PFSK-1 (cell line): ENCODE results near the gene IRX4.

Experiments
- FOXP2 ChIP-seq: optimal IDR thresholded peaks from 2 replicates; pipeline ENCODE3; 2011; ENCODE audit warnings: borderline replicate concordance, control low read depth, inconsistent platforms; ENCODE audit not compliant: insufficient read depth; ENCODE audit errors: extremely low read length, extremely low read depth
- POLR2AphosphoS5 ChIP-seq: IDR thresholded peaks from 2 replicates; pipeline ENCODE4 v1.6.1; 2012; ENCODE audit warnings: low read depth, mild to moderate bottlenecking, control low read depth, low read length, moderate library complexity
- REST ChIP-seq, 2 experiments: IDR thresholded peaks; 2 replicates each; pipeline versions ENCODE4 v1.6.1 to v1.8.0; 2011 to 2012; ENCODE audit warnings: low read depth in 2 of 2, low read length in 2 of 2, control low read depth in 1 of 2, inconsistent platforms in 1 of 2, mild to moderate bottlenecking in 1 of 2, moderate library complexity in 1 of 2; ENCODE audit not compliant: insufficient read depth in 1 of 2
- SIN3A ChIP-seq: IDR thresholded peaks from 2 replicates; pipeline ENCODE4 v1.6.1; 2012; ENCODE audit warnings: mild to moderate bottlenecking, low read length, moderate library complexity, borderline replicate concordance; ENCODE audit not compliant: insufficient read depth
- TAF1 ChIP-seq: IDR thresholded peaks from 2 replicates; pipeline ENCODE4 v1.6.1; 2012; ENCODE audit warnings: low read length, control low read depth, borderline replicate concordance; ENCODE audit not compliant: insufficient read depth

IRX4 gene

GRCh38 chr5:1855075-1855474 lies 27.6 kb downstream of the IRX4 start:
- TF ChIP-seq POLR2AphosphoS5 (no peak), TAF1 (no peak), REST (IDR thresholded peaks at IDR 0.05; ENCODE audit: insufficient read depth in 1 of 2, low read depth in 2 of 2, low read length in 2 of 2) (no peak), SIN3A (no peak), FOXP2 (no peak)

GRCh38 chr5:1853531-1853930 lies 29.2 kb downstream of the IRX4 start:
- TF ChIP-seq TAF1 (no peak), POLR2AphosphoS5 (no peak), FOXP2 (no peak), REST (IDR thresholded peaks at IDR 0.05; ENCODE audit: insufficient read depth in 1 of 2, low read depth in 2 of 2, low read length in 2 of 2) (no peak), SIN3A (no peak)

- TF ChIP-seq POLR2AphosphoS5 (no peak), REST (IDR thresholded peaks at IDR 0.05; ENCODE audit: insufficient read depth in 1 of 2, low read depth in 2 of 2, low read length in 2 of 2) (no peak), SIN3A (no peak), FOXP2 (no peak)
These were observed 30.3 kb downstream of the IRX4 start for GRCh38 chr5:1852324-1852947.

- TF ChIP-seq POLR2AphosphoS5 (no peak), FOXP2 (no peak), SIN3A (no peak), TAF1 (no peak), REST (IDR thresholded peaks at IDR 0.05; ENCODE audit: insufficient read depth in 1 of 2, low read depth in 2 of 2, low read length in 2 of 2) (no peak)
These were observed 31.3 kb downstream of the IRX4 start for GRCh38 chr5:1851290-1851934.
